ENCODE data around the gene MMP28.

Gene MMP28

DNA sequence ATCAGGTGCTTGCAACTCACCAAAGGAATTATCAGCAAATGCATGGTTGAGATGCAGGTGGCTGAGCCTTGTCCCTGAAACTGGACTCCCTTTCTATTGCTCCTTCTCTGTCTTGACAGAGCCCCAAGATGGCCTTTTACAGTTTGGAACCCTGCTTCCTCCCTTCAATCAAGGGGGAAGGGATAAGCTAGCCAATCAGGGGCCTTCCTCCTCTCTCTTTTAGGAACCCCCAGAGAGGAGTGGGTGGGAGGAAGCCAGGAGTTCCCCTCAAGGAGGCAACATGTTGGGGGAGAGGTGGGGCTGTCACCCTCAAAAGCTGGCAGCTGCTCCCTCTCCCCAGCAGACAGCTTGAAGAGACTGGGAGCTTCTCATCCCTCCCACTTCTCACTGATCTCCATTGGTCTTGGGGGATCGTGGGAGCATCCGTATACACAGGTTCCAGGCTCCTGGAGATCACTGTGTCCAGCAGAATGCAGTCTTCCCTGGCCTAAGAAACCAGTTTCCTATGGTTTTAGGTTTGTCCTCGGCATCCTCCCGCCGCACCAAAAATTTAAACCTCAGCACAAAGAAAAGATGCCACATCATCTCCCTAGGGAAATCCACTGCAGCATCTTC lies 56.8 kb downstream of the MMP28 start:
- FAIRE-seq, result no peak
- DNase-seq (ENCODE audit: insufficient read length), result no peak
- TF ChIP-seq POLR2A (IDR thresholded peaks at IDR 0.05; ENCODE audit: low read depth, low read length), result no peak

DNA sequence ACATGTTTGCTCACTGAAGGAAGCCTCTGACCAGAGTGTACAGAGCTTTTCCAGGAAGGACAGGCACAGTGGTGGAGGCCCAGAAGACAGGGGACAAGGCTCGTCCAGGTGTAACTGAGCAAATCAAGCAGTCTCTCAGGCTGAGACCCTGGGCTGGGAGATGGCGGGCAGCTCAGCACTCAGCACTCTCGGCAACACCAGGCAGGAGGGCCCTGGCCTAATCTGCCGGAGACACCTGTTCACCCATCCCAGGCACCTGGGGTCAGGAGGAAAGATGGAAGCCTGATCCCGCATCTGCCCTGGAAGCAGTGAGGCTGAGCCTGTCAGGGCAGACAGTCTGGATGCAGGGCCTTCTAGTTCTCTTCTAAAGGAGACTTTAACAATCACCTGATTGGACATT lies 59.2 kb downstream of the MMP28 start:
- DNase-seq (ENCODE audit: insufficient read length), result no peak
- no peak for FAIRE-seq
- TF ChIP-seq POLR2AphosphoS5 (IDR thresholded peaks at IDR 0.05; ENCODE audit: low read depth, low read length), result no peak
- no peak for TF ChIP-seq POLR2A (IDR thresholded peaks at IDR 0.05; ENCODE audit: low read depth, low read length)
- no peak for TF ChIP-seq TAF1 (IDR thresholded peaks at IDR 0.05; ENCODE audit: borderline replicate concordance, low read depth, low read length)

DNA sequence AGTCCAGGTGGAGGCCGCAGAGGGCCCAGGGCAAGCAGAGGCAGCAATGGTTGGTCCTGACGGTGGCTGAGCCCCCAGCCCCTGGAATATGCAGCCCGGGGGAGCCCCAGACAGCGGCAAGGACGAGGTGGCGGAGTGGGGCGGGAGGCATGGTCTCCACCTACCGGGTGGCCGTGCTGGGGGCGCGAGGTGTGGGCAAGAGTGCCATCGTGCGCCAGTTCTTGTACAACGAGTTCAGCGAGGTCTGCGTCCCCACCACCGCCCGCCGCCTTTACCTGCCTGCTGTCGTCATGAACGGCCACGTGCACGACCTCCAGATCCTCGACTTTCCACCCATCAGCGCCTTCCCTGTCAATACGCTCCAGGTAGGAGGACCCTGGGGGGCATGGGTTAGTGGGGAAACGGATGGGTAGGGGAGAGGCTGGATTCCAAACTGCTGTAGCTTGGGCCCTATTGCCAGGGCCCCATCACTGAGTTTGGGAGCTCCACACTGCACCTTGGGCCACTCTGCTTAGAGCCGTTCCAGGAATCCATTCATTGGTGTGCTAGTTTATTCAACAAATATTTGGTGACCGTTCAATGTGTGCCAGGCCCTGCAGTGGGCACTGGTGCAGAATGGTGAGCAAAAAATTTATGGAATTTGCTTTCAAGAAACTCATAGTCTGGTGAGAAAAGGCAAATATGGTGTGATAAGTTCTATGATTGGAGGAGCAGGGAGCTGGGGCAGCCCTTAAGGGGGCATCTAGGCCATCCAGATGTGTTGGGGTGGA lies 60.2 kb downstream of the MMP28 start:
- no peak for FAIRE-seq
- TF ChIP-seq POLR2AphosphoS5 (IDR thresholded peaks at IDR 0.05; ENCODE audit: low read depth, low read length) (no peak), TAF1 (IDR thresholded peaks at IDR 0.05; ENCODE audit: borderline replicate concordance, low read depth, low read length) (no peak), POLR2A (IDR thresholded peaks at IDR 0.05; ENCODE audit: low read depth, low read length) (no peak)
- DNase-seq (ENCODE audit: insufficient read length), result no peak

DNA sequence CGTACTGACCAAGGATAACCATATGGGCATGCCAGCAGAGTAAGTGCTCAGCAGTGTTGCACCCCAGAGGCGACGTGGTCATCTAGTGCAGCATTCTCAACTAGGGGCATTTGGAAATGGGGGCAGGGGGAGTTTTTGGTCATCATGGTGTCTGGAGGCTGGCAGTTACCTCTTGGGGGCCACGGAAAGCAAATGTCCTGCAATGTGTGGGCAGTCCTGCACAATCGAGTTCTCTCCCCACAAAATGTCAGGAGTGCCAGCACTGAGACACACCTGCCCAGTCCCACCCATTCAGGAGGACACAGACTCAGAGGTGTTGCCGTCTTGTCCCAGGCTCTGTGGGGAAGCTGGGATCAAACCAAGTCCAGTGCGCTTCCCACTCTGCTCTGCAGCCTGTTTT lies 61.0 kb downstream of the MMP28 start:
- no peak for DNase-seq (ENCODE audit: insufficient read length)
- TF ChIP-seq POLR2AphosphoS5 (IDR thresholded peaks at IDR 0.05; ENCODE audit: low read depth, low read length) (no peak), POLR2A (IDR thresholded peaks at IDR 0.05; ENCODE audit: low read depth, low read length) (no peak), TAF1 (IDR thresholded peaks at IDR 0.05; ENCODE audit: borderline replicate concordance, low read depth, low read length) (no peak)
- FAIRE-seq, result no peak

DNA sequence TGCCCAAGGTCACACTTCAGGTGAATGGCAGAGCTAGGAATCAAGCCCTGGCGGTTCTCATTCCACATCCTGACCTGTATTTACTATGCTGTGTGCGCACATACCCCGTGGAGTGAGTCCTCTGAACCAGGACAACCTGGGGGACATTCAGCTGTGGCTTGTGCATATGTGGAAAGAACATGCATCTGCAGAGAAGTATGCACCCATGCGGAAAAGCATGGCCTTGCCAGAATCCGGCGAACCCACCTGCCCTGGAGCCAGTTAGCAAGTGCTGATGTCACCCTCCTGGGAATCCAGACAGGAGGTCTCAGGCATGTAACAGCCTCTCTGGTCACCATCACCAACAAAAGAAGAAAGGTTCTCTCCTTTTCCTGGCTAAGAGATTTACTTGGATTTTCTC lies 62.1 kb downstream of the MMP28 start:
- TF ChIP-seq TAF1 (IDR thresholded peaks at IDR 0.05; ENCODE audit: borderline replicate concordance, low read depth, low read length), result no peak
- no peak for TF ChIP-seq POLR2AphosphoS5 (IDR thresholded peaks at IDR 0.05; ENCODE audit: low read depth, low read length)
- no peak for TF ChIP-seq POLR2A (IDR thresholded peaks at IDR 0.05; ENCODE audit: low read depth, low read length)
- FAIRE-seq, result no peak
- no peak for DNase-seq (ENCODE audit: insufficient read length)

DNA sequence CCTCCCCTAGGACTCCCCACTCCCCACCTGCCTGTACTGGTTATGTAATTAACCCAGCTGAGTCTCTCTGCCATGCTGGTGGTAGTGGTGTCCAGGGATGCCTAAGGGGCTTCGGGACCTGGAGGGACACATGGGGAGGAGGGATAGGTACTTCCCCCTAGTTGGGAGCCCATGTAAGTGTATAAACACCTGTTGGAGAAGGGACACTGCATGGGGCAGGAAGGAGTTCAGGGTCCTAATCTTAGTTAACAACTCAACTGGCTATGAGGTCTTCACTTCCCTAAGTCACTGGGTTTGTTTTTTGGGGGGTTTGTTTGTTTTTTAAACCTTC lies 62.7 kb downstream of the MMP28 start:
- no peak for TF ChIP-seq POLR2AphosphoS5 (IDR thresholded peaks at IDR 0.05; ENCODE audit: low read depth, low read length)
- no peak for TF ChIP-seq TAF1 (IDR thresholded peaks at IDR 0.05; ENCODE audit: borderline replicate concordance, low read depth, low read length)
- TF ChIP-seq POLR2A (IDR thresholded peaks at IDR 0.05; ENCODE audit: low read depth, low read length), result no peak
- FAIRE-seq (no peak), DNase-seq (ENCODE audit: insufficient read length) (no peak)

DNA sequence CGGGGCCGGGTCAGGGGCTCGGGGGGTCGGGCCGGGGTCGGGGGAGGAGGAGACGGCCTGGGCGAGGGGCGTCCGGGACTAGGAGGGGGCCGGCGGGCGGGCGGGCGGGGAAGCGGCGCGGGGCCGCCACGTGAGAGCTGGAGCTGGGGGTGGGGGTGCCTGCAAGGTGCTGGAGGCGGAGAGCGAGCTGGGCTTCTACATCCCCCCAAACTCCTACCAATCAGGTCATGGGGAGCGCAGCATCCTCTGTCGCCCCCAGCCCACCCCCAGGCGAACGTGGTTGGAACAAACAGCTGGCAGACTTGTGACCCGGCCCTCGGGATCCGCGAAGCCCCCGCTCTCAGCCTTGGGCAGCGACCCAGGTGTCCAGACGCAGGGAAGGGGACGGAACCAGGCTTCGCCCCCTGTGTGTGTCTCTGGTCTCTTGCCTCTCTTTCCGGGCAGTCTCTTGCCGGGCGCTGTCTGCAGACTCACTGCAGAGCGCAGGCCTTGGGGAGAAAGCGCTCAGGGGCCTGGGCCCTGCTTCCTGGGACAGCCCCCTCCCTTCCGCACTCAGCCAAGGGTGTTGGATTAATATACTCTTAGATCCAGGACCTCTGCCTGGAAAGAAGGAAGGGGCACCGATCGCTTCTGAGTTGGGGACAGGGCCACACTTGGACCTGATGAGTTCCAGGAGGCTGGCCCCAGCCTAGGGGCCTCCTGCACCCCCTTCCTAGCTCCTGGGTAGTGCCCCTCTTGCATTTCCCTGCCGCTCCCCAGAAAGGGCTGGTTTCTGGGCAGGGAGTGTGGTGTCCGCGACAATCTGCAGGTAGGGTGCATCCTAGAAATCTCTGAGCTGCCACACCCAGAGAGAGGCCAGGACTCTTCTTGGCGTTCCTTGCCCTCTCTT lies 63.3 kb downstream of the MMP28 start:
- FAIRE-seq (no peak), DNase-seq (ENCODE audit: insufficient read length) (no peak)
- TF ChIP-seq POLR2A (IDR thresholded peaks at IDR 0.05; ENCODE audit: low read depth, low read length) (no peak), TAF1 (IDR thresholded peaks at IDR 0.05; ENCODE audit: borderline replicate concordance, low read depth, low read length) (no peak), POLR2AphosphoS5 (IDR thresholded peaks at IDR 0.05; ENCODE audit: low read depth, low read length) (no peak)

DNA sequence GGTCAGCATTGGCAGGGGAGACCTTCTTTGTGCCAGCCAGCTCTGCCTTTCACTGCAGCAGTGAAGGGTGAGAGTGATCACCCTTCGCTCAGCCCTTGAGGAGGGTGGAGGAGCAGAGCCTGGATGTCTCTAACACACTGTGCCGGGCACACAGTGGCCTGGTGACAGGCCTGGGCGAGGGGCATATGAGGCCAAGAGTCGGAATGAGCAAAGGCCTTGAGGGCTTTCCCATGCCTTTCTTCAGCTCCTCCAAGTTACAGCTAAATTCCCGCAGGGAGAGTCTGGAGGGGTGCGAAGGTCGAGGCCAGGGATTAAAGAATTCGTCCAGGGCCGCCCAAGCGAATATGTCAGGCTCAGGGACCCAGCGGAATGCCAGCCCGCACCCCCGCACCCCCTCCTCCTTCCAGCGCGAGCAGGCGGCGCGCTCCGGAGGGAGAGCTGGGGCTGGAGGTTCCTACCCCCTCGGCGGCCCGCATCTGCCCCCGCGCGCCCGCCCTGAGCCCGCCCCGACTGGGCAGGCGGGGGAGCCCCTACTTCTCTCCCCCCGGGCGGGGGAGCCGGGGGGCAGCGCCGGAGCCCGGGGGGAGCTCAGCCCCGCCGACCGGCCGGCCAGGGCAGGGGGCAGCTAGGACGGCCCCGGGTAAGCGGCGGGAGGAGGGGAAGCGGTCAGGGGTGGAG lies 64.1 kb downstream of the MMP28 start, which contains the start of gene RASL10B:
Gene RASL10B (plus strand): TSS at position 401 of the 678 bp plus-strand sequence. CDS start 3,546 bp downstream, outside the sequence.
- FAIRE-seq (no peak), DNase-seq (ENCODE audit: insufficient read length) (no peak)
- no peak for TF ChIP-seq POLR2AphosphoS5 (IDR thresholded peaks at IDR 0.05; ENCODE audit: low read depth, low read length)
- no peak for TF ChIP-seq TAF1 (IDR thresholded peaks at IDR 0.05; ENCODE audit: borderline replicate concordance, low read depth, low read length)
- no peak for TF ChIP-seq POLR2A (IDR thresholded peaks at IDR 0.05; ENCODE audit: low read depth, low read length)

DNA sequence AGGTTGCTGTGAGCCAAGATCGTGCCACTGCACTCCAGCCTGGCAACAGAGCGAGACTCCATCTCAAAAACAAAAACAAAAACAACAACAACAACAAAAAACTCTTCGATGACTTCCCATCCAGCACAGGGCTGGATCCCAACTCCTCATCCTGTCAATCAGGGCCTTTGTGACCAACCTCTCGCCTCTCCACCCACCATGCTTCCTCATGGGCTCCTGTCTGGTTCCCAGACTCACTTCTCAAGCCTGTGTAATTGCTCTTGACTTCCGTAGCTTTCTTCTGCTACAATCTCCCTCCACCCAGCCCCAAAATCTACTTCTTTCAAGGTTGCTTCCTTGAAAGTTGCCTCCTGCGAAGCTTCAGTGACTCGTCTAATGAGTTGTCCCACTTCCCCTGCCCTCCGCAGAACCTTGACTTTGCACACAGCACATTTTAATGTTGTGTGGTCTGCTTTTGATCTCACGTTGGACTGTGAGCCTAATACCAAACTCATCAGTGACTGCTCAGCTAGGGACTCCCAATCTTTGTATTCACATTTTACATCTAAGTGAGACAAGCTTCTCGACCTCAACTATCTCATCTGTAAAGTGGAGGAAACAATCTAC lies 64.9 kb downstream of the MMP28 start:
- TF ChIP-seq POLR2AphosphoS5 (IDR thresholded peaks at IDR 0.05; ENCODE audit: low read depth, low read length) (no peak), POLR2A (IDR thresholded peaks at IDR 0.05; ENCODE audit: low read depth, low read length) (no peak), TAF1 (IDR thresholded peaks at IDR 0.05; ENCODE audit: borderline replicate concordance, low read depth, low read length) (no peak)
- FAIRE-seq (no peak), DNase-seq (ENCODE audit: insufficient read length) (no peak)

DNA sequence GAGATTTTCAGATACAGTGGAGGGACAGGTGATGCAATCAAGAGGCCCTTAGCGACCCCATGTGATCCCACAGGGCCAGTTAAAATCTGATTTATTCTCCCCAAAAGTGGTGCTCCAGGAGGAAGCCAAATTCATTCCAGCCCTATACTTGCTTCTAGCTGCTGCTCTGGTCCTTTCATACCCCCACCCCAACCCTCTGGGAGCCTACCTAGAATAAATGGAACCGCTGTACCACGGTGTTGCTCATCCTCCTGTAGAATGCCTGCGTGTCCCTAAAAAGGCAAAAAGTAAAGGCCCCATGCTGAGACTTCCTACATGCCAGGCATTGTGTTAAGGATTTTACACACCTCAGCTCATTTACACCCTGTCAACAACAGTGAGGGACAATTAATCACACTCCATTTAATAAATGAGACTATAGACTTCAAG lies 66.0 kb downstream of the MMP28 start:
- FAIRE-seq (no peak), DNase-seq (ENCODE audit: insufficient read length) (no peak)
- no peak for TF ChIP-seq POLR2A (IDR thresholded peaks at IDR 0.05; ENCODE audit: low read depth, low read length)

DNA sequence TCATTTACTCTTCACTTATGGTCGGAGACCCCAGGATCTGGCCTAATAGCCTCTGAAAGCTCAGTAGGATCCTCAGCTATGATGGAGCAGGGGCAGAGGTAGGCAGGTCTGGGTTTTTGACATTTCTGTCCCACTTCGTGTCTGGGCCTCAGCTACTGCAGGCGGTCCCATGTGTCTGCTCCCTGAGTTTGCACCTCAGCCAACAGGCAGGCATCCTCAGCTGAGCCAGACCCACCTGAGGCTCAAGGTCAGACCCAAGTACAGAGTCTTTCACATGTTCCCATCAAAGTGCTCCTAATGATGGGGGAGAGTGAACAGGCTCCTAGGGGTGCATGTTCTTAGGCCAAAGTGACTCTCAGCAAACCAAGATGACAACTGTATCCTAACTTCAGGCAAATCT lies 66.9 kb downstream of the MMP28 start:
- DNase-seq (ENCODE audit: insufficient read length) (no peak), FAIRE-seq (no peak)
- TF ChIP-seq TAF1 (IDR thresholded peaks at IDR 0.05; ENCODE audit: borderline replicate concordance, low read depth, low read length) (no peak), POLR2A (IDR thresholded peaks at IDR 0.05; ENCODE audit: low read depth, low read length) (no peak), POLR2AphosphoS5 (IDR thresholded peaks at IDR 0.05; ENCODE audit: low read depth, low read length) (no peak)

All from GM12892 (cell line).